ENCODE measurements around the gene FTCD. TPM values are rescaled to one million over a fixed set of nuclear protein-coding genes. Genes with fewer than 3 reads are reported as not detected.
A peak's percentile ranks its signal among the peaks of the same experiment; 100 is the strongest.

The FTCD gene
- total and polyA plus RNA-seq, 2 of the 8 experiments (the other 6 are each of a cell fraction or from before 2014, with no cell fraction given), result 3.3 to 4.9 TPM

DNA sequence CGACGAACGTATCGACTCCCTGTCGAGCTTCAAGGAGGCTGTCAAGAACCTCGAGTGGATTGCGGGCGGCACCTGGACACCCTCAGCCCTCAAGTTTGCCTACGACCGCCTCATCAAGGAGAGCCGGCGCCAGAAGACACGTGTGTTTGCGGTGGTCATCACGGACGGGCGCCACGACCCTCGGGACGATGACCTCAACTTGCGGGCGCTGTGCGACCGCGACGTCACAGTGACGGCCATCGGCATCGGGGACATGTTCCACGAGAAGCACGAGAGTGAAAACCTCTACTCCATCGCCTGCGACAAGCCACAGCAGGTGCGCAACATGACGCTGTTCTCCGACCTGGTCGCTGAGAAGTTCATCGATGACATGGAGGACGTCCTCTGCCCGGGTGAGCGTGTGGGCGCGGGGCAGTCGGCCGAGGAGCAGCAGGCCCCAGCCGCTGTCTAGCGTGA is 29.5 kb downstream of the FTCD start:
- no peak overlapping the region for H4K8ac ChIP-seq (ENCODE audit: extremely low read depth, insufficient read depth, low read length)
- no peak overlapping the region for H3K27ac ChIP-seq (ENCODE audit: low read depth, low read length)
- H3K23me2 ChIP-seq (ENCODE audit: low read depth, low read length), result peaks cover 7% of the 10 kb centered on the region; the same call in 1 of the 2 replicates
- peaks cover 0 to 7% (median 0%) of the 10 kb centered on the region in 4 experiments; a peak in 2 of 7 replicates for H3K4me1 ChIP-seq (replicated peaks in 1 of 4; ENCODE audit: control insufficient read depth in 3 of 4, insufficient read depth in 4 of 4, low read length in 3 of 4)
- H2BK20ac ChIP-seq (ENCODE audit: low read length), result no peak overlapping the region
- H2BK5ac ChIP-seq (ENCODE audit: low read depth, low read length), result no peak overlapping the region; the same call in none of the 2 replicates
- H3K79me2 ChIP-seq (ENCODE audit: control insufficient read depth in 1 of 2, insufficient read depth in 2 of 2, low read length in 2 of 2), result no peaks in the 10 kb centered on the region
- H3K79me1 ChIP-seq (ENCODE audit: low read depth, low read length), result no peaks in the 10 kb centered on the region
- H2AK5ac ChIP-seq (ENCODE audit: low read depth, low read length), result no peak overlapping the region
- ChIA-PET CTCF (ENCODE audit: partially characterized antibody) (interaction anchor here (1.1 to 1.4 kb wide), 2 partner anchors 17 to 28 kb away, joined by 4 read pairs; no protein-coding TSS in a partner anchor), POLR2A (ENCODE audit: partially characterized antibody) (no interaction called here)
- H2AFZ ChIP-seq (ENCODE audit: low read length), result no peak overlapping the region
- H2BK15ac ChIP-seq (ENCODE audit: low read length), result no peak overlapping the region
- H3K4me2 ChIP-seq (ENCODE audit: insufficient read depth in 1 of 2, low read depth in 2 of 2, low read length in 2 of 2), result no peak overlapping the region
- H4K20me1 ChIP-seq (replicated peaks in 1 of 2; ENCODE audit: control insufficient read depth in 1 of 2, insufficient read depth in 2 of 2, low read length in 2 of 2), result peaks cover 0 to 16% of the 10 kb centered on the region in 2 experiments
- no peak overlapping the region for H3K18ac ChIP-seq (ENCODE audit: extremely low read depth, low read length)
- no peak for FAIRE-seq
- H3K56ac ChIP-seq (replicated peaks; ENCODE audit: insufficient read length, low read depth, low read length), result no peak overlapping the region
- H3K14ac ChIP-seq (ENCODE audit: insufficient read length), result no peak overlapping the region
- H3K27me3 ChIP-seq (replicated peaks in 1 of 4; ENCODE audit: control insufficient read depth in 3 of 4, extremely low read depth in 1 of 4, insufficient read depth in 3 of 4, low read length in 3 of 4), result no peaks in the 10 kb centered on the region
- no peaks in the 10 kb centered on the region for H3K9me3 ChIP-seq (ENCODE audit: insufficient read depth in 2 of 2, low read depth in 1 of 2, low read length in 1 of 2)
- H4K5ac ChIP-seq (ENCODE audit: insufficient read length, low read depth, low read length), result no peak overlapping the region
- no peak overlapping the region for H4K91ac ChIP-seq (replicated peaks; ENCODE audit: insufficient read length, low read length)
- no peak overlapping the region for H2BK12ac ChIP-seq (ENCODE audit: low read depth, low read length)
- no peak overlapping the region for H3K4ac ChIP-seq (replicated peaks; ENCODE audit: insufficient read length, low read depth, low read length)
- peak in 1 of 2 experiments; percentile 36 for DNase-seq (ENCODE audit: low read depth in 1 of 2, low spot score in 2 of 2)
- H2BK120ac ChIP-seq (replicated peaks; ENCODE audit: low read depth, low read length), result no peak overlapping the region
- H3K9ac ChIP-seq (replicated peaks in 1 of 4; ENCODE audit: extremely low read depth in 1 of 4, low read depth in 3 of 4, low read length in 3 of 4), result no peak overlapping the region
- no peak overlapping the region for H3K23ac ChIP-seq (ENCODE audit: insufficient read length)
- 93% methylated on average over 45 of the region's 47 CpGs; no CpG with 5 or more reads in 1 of the 2 experiments for WGBS, 2 experiments (ENCODE audit: extremely low coverage in 1 of 2, insufficient coverage in 1 of 2, insufficient read length in 1 of 2, insufficient replicate concordance in 2 of 2, low coverage in 1 of 2, low lambda C conversion rate in 2 of 2, missing lambda C conversion rate in 1 of 2)
- no peak overlapping the region for H3K4me3 ChIP-seq (ENCODE audit: extremely low read depth in 1 of 4, insufficient read depth in 2 of 4, low read depth in 3 of 4, low read length in 4 of 4)
- peaks cover 2 to 23% (median 3%) of the 10 kb centered on the region in 4 experiments; a peak in 4 of 8 replicates for H3K36me3 ChIP-seq (ENCODE audit: control insufficient read depth in 2 of 4, insufficient read depth in 4 of 4, low read length in 3 of 4)
- TF ChIP-seq, protein P1, sequence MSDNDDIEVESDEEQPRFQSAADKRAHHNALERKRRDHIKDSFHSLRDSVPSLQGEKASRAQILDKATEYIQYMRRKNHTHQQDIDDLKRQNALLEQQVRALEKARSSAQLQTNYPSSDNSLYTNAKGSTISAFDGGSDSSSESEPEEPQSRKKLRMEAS (IDR thresholded peaks at IDR 0.05), result no peak
- TF ChIP-seq, protein P2, sequence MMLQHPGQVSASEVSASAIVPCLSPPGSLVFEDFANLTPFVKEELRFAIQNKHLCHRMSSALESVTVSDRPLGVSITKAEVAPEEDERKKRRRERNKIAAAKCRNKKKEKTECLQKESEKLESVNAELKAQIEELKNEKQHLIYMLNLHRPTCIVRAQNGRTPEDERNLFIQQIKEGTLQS (IDR thresholded peaks at IDR 0.05; ENCODE audit: insufficient read depth, low read depth, low read length), result no peak
- TF ChIP-seq TBP (IDR thresholded peaks at IDR 0.05; ENCODE audit: low read depth, low read length) (no peak), CHD2 (IDR thresholded peaks at IDR 0.05; ENCODE audit: low read length) (no peak), HDAC2 (IDR thresholded peaks at IDR 0.05; ENCODE audit: borderline replicate concordance in 1 of 2, low read depth in 2 of 2, low read length in 2 of 2) (no peak), JUND (IDR thresholded peaks at IDR 0.05; ENCODE audit: low read length) (no peak), SAP30 (IDR thresholded peaks at IDR 0.05; ENCODE audit: insufficient read depth, insufficient replicate concordance, low read length) (no peak), PHF8 (conservative IDR thresholded peaks at IDR 0.05; ENCODE audit: low read depth, low read length) (no peak), BACH1 (IDR thresholded peaks at IDR 0.05; ENCODE audit: low read length) (no peak), SP2 (IDR thresholded peaks at IDR 0.05; ENCODE audit: low read length) (no peak), BCL11A (IDR thresholded peaks at IDR 0.05; ENCODE audit: low read depth in 2 of 2, low read length in 2 of 2) (no peak), SRF (IDR thresholded peaks at IDR 0.05; ENCODE audit: low read depth, low read length) (no peak), RFX5 (IDR thresholded peaks at IDR 0.05; ENCODE audit: borderline replicate concordance, low read depth, low read length) (no peak)

Measured in H1 (cell line).